GM23338 (cell line): ENCODE results near the gene ATXN7L2.

Experiments used
- POLR2AphosphoS5 ChIP-seq: IDR thresholded peaks from 2 replicates; pipeline ENCODE4 v1.6.1; 2016; ENCODE audit warnings: antibody characterized with exemption, low read depth
- TF ChIP-seq, protein P1 (sequence below), 2 experiments: fragments of 200-600 bp in 1 of 2; sonication (generic) in 1 of 2; conservative IDR thresholded peaks; 2 replicates each; pipeline versions ENCODE4 v1.5.1 to v1.6.1; 2016 to 2017; ENCODE audit warnings: antibody characterized with exemption in 2 of 2, low read depth in 2 of 2, mild to moderate bottlenecking in 2 of 2, moderate library complexity in 1 of 2

DNA sequence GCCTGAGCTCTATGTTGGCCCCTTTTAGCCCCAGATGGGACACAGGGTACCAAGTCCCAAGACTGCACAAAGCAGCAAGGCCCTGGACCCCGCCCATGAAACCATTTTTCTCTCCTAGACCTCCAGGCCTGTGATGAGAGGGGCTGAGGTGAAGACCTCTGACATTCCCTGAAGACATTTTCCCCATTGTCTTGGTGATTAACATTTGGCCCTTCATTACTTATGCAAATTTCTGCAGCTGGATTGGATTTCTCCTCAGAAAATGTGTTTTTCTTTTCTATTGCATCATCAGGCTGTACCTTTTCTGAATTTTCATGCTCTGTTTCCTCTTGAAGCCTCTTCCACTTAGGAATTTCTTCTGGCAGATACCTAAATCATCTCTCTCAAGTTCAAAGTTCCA, 49.2 kb upstream of the ATXN7L2 start:
- TF ChIP-seq, protein P1, sequence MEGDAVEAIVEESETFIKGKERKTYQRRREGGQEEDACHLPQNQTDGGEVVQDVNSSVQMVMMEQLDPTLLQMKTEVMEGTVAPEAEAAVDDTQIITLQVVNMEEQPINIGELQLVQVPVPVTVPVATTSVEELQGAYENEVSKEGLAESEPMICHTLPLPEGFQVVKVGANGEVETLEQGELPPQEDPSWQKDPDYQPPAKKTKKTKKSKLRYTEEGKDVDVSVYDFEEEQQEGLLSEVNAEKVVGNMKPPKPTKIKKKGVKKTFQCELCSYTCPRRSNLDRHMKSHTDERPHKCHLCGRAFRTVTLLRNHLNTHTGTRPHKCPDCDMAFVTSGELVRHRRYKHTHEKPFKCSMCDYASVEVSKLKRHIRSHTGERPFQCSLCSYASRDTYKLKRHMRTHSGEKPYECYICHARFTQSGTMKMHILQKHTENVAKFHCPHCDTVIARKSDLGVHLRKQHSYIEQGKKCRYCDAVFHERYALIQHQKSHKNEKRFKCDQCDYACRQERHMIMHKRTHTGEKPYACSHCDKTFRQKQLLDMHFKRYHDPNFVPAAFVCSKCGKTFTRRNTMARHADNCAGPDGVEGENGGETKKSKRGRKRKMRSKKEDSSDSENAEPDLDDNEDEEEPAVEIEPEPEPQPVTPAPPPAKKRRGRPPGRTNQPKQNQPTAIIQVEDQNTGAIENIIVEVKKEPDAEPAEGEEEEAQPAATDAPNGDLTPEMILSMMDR (conservative IDR thresholded peaks at IDR 0.05; ENCODE audit: low read depth in 2 of 2): no peak
- TF ChIP-seq POLR2AphosphoS5: no peak
